Thyroid gland (tissue), 4 donors: ENCODE results near the gene ARL2.

Source experiments
- CTCF ChIP-seq, 6 experiments: fragments of 200-600 bp in 3 of 6; fragments of 450-650 bp in 3 of 6; sonication (generic) in 3 of 6; IDR thresholded peaks; one replicate each; pipeline ENCODE4 v1.5.1; 2016 to 2019; ENCODE audit warnings: antibody characterized with exemption in 6 of 6, mild to moderate bottlenecking in 2 of 6, inconsistent platforms in 1 of 6, moderate library complexity in 1 of 6
- POLR2A ChIP-seq, 2 donors: fragments of 450-650 bp; IDR thresholded peaks; one replicate each; pipeline ENCODE4 v1.6.1; 2017; ENCODE audit warnings: antibody characterized with exemption in 2 of 2, mild to moderate bottlenecking in 2 of 2, moderate library complexity in 1 of 2

GRCh38 chr11:65017937-65018336 is 4.0 kb downstream of the ARL2 start:
- TF ChIP-seq CTCF (IDR thresholded peaks at IDR 0.05) (no peak), POLR2A (IDR thresholded peaks at IDR 0.05) (no peak)
